Mesenchymal stem cell (in vitro differentiated cells and primary cell): ENCODE measurements around the gene FAM227B.
"Not testable (repeated sequence)": the region's sequence is repeated elsewhere in the genome, so short reads cannot be mapped to it uniquely, and the experiment has no call there.

Source experiments
- DNase-seq: peaks from one replicate; pipeline ENCODE4 v3.0.0-alpha.2; 2013
- H2AFZ ChIP-seq: one replicate; pipeline ENCODE4 v1.6.1; 2013; ENCODE audit warnings: low read depth, mild to moderate bottlenecking, control low read depth, inconsistent platforms, low read length, moderate library complexity
- H2AK5ac ChIP-seq: 2 replicates; pipeline ENCODE4 v1.6.1; 2013; ENCODE audit warnings: low read length, moderate library complexity, mild to moderate bottlenecking, inconsistent platforms; ENCODE audit not compliant: severe bottlenecking
- H2BK120ac ChIP-seq: one replicate; pipeline ENCODE4 v1.6.1; 2013; ENCODE audit warnings: low read depth, mild to moderate bottlenecking, inconsistent platforms, low read length, moderate library complexity
- H2BK12ac ChIP-seq, 2 experiments: one replicate each; pipeline ENCODE4 v1.6.1; 2013; ENCODE audit warnings: inconsistent platforms in 2 of 2, low read length in 2 of 2, mild to moderate bottlenecking in 2 of 2, moderate library complexity in 2 of 2, control low read depth in 1 of 2
- H2BK15ac ChIP-seq: one replicate; pipeline ENCODE4 v1.6.1; 2013; ENCODE audit warnings: mild to moderate bottlenecking, low read depth, inconsistent platforms; ENCODE audit not compliant: poor library complexity, severe bottlenecking
- H2BK5ac ChIP-seq: 2 replicates; pipeline ENCODE4 v1.6.1; 2013; ENCODE audit warnings: low read depth, mild to moderate bottlenecking, low read length, control low read depth, inconsistent platforms; ENCODE audit not compliant: poor library complexity, severe bottlenecking
- H3K14ac ChIP-seq, 2 experiments: one replicate each; pipeline ENCODE4 v1.6.1; 2013; ENCODE audit warnings: inconsistent platforms in 2 of 2, low read length in 2 of 2, control low read depth in 1 of 2, mild to moderate bottlenecking in 1 of 2, moderate library complexity in 1 of 2
- H3K18ac ChIP-seq, 2 experiments: one replicate each; pipeline ENCODE4 v1.6.1; 2013; ENCODE audit warnings: inconsistent platforms in 2 of 2, low read length in 2 of 2, control low read depth in 1 of 2, low read depth in 1 of 2, mild to moderate bottlenecking in 1 of 2
- H3K23ac ChIP-seq, 2 experiments: one replicate each; pipeline ENCODE4 v1.6.1; 2013; ENCODE audit warnings: inconsistent platforms in 2 of 2, low read length in 2 of 2, mild to moderate bottlenecking in 2 of 2, moderate library complexity in 2 of 2, control low read depth in 1 of 2
- H3K27ac ChIP-seq: 2 replicates; pipeline ENCODE4 v1.5.1; 2013; ENCODE audit warnings: mild to moderate bottlenecking, moderate library complexity, low read length, control low read depth, inconsistent platforms; ENCODE audit not compliant: poor library complexity, severe bottlenecking
- H3K27me3 ChIP-seq, 2 experiments: 2 replicates each; pipeline versions ENCODE4 v1.6.1 to v1.7.0; 2013; ENCODE audit warnings: low read length in 2 of 2, mild to moderate bottlenecking in 2 of 2, moderate library complexity in 2 of 2, control low read depth in 1 of 2, inconsistent platforms in 1 of 2; ENCODE audit not compliant: control insufficient read depth in 1 of 2, insufficient read depth in 1 of 2
- H3K36me3 ChIP-seq, 2 experiments: 2 replicates each; pipeline versions ENCODE4 v1.6.1 to v1.7.0; 2013; ENCODE audit warnings: low read length in 2 of 2, control low read depth in 1 of 2, inconsistent platforms in 1 of 2, low read depth in 1 of 2, mild to moderate bottlenecking in 1 of 2; ENCODE audit not compliant: insufficient read depth in 2 of 2, control insufficient read depth in 1 of 2
- H3K4ac ChIP-seq, 2 experiments: one replicate each; pipeline ENCODE4 v1.6.1; 2013; ENCODE audit warnings: inconsistent platforms in 2 of 2, low read length in 2 of 2, mild to moderate bottlenecking in 2 of 2, moderate library complexity in 2 of 2, control low read depth in 1 of 2, low read depth in 1 of 2
- H3K4me1 ChIP-seq: 2 replicates; pipeline ENCODE4 v1.6.1; 2013; ENCODE audit warnings: low read depth, low read length, control low read depth; ENCODE audit not compliant: control insufficient read depth, insufficient read depth
- H3K4me2 ChIP-seq: 2 replicates; pipeline ENCODE4 v1.6.1; 2013; ENCODE audit warnings: low read length, mild to moderate bottlenecking, inconsistent platforms; ENCODE audit not compliant: poor library complexity, severe bottlenecking
- H3K4me3 ChIP-seq, 2 experiments: 2 replicates each; pipeline versions ENCODE4 v1.5.1 to v1.7.0; 2013; ENCODE audit warnings: low read length in 2 of 2, mild to moderate bottlenecking in 2 of 2, control low read depth in 1 of 2, low read depth in 1 of 2; ENCODE audit not compliant: insufficient read depth in 1 of 2
- H3K79me1 ChIP-seq: replicated peaks from 2 replicates; pipeline ENCODE4 v1.6.1; 2013; ENCODE audit warnings: mild to moderate bottlenecking, control low read depth, low read length, inconsistent platforms; ENCODE audit not compliant: poor library complexity, severe bottlenecking
- H3K9ac ChIP-seq: 2 replicates; pipeline ENCODE4 v1.7.0; 2013; ENCODE audit warnings: mild to moderate bottlenecking, low read length, moderate library complexity
- H3K9me3 ChIP-seq: 2 replicates; pipeline ENCODE4 v1.7.0; 2013; ENCODE audit warnings: mild to moderate bottlenecking, low read length; ENCODE audit not compliant: control insufficient read depth
- H4K8ac ChIP-seq: one replicate; pipeline ENCODE4 v1.6.1; 2013; ENCODE audit warnings: inconsistent platforms, mild to moderate bottlenecking, low read length, moderate library complexity
- H4K91ac ChIP-seq: one replicate; pipeline ENCODE4 v1.6.1; 2013; ENCODE audit warnings: mild to moderate bottlenecking, low read length, inconsistent platforms
- WGBS: methylation state at CpG from one replicate; pipeline ENCODE4 v1.1.7; 2013; ENCODE audit warnings: mixed read lengths; 5-methylcytosine and 5-hydroxymethylcytosine counted together

FAM227B gene

GRCh38 chr15:49490966-49491365 is 129.7 kb downstream of the FAM227B start:
- WGBS, result 98% methylated on average over 1 of the region's 1 CpG
- H2BK120ac ChIP-seq, result no peak overlapping the region
- no peak overlapping the region for H2BK15ac ChIP-seq
- H3K9me3 ChIP-seq, result no peaks in the 10 kb centered on the region
- no peak overlapping the region for H3K4me3 ChIP-seq
- no peaks in the 10 kb centered on the region for H3K27me3 ChIP-seq
- no peak overlapping the region for H4K91ac ChIP-seq
- H3K4me1 ChIP-seq, result no peaks in the 10 kb centered on the region
- H2BK12ac ChIP-seq, result no peak overlapping the region
- no peak overlapping the region for H3K23ac ChIP-seq
- H3K14ac ChIP-seq, result no peak overlapping the region
- H2BK5ac ChIP-seq, result no peak overlapping the region
- no peak for DNase-seq
- no peak overlapping the region for H4K8ac ChIP-seq
- H3K79me1 ChIP-seq, result no peaks in the 10 kb centered on the region
- no peak overlapping the region for H3K4me2 ChIP-seq
- H2AK5ac ChIP-seq, result no peak overlapping the region
- no peak overlapping the region for H3K27ac ChIP-seq
- no peak overlapping the region for H2AFZ ChIP-seq
- H3K4ac ChIP-seq, result no peak overlapping the region
- H3K9ac ChIP-seq, result peak overlapping the region; percentile 58
- no peak overlapping the region for H3K18ac ChIP-seq
- peaks cover 0 to 25% of the 10 kb centered on the region in 2 experiments for H3K36me3 ChIP-seq

- not testable (repeated sequence) for DNase-seq, H2BK15ac ChIP-seq, H2AFZ ChIP-seq, H3K4me3 ChIP-seq, H3K4ac ChIP-seq, H4K8ac ChIP-seq, H3K14ac ChIP-seq, H2BK12ac ChIP-seq, H2BK5ac ChIP-seq, H3K27me3 ChIP-seq, H2BK120ac ChIP-seq, H3K18ac ChIP-seq, H3K4me1 ChIP-seq, H3K9ac ChIP-seq, H3K4me2 ChIP-seq, H2AK5ac ChIP-seq, H3K79me1 ChIP-seq, H3K9me3 ChIP-seq, H3K23ac ChIP-seq, H3K27ac ChIP-seq, H4K91ac ChIP-seq
- H3K36me3 ChIP-seq, result peaks cover 0 to 51% of the 10 kb centered on the region in 2 experiments
- no CpG with 5 or more reads among the region's 1 CpG for WGBS
Observed at GRCh38 chr15:49485401-49485800, 135.2 kb downstream of the FAM227B start.

GRCh38 chr15:49478982-49479381 is 141.6 kb downstream of the FAM227B start:
- not testable (repeated sequence) for H3K27me3 ChIP-seq, H3K4me3 ChIP-seq, H3K14ac ChIP-seq, H3K23ac ChIP-seq, H2BK15ac ChIP-seq, H3K79me1 ChIP-seq, H3K9ac ChIP-seq, H3K27ac ChIP-seq, H4K91ac ChIP-seq, H2BK120ac ChIP-seq, H2AK5ac ChIP-seq, H2BK12ac ChIP-seq, H3K9me3 ChIP-seq, H4K8ac ChIP-seq, H2BK5ac ChIP-seq, H3K4me1 ChIP-seq, H3K18ac ChIP-seq, H2AFZ ChIP-seq, H3K4me2 ChIP-seq, H3K4ac ChIP-seq, DNase-seq
- peaks cover 0 to 54% of the 10 kb centered on the region in 2 experiments for H3K36me3 ChIP-seq

- not testable (repeated sequence) for H2BK12ac ChIP-seq, H4K8ac ChIP-seq, H3K4me3 ChIP-seq, H3K18ac ChIP-seq, H3K9me3 ChIP-seq, H4K91ac ChIP-seq, H2BK120ac ChIP-seq, H3K14ac ChIP-seq, H3K9ac ChIP-seq, DNase-seq, H2AFZ ChIP-seq, H2AK5ac ChIP-seq, H3K4me2 ChIP-seq, H3K4ac ChIP-seq, H3K79me1 ChIP-seq, H2BK5ac ChIP-seq, H3K27me3 ChIP-seq, H3K4me1 ChIP-seq, H2BK15ac ChIP-seq, H3K27ac ChIP-seq, H3K23ac ChIP-seq
- 100% methylated on average over 1 of the region's 4 CpGs for WGBS
- peaks cover 0 to 54% of the 10 kb centered on the region in 2 experiments for H3K36me3 ChIP-seq
Observed at GRCh38 chr15:49478021-49478420, 142.6 kb downstream of the FAM227B start.
